Mesothelial cell of epicardium (in vitro differentiated cells): ENCODE measurements around the gene TXNRD3. TPM values are rescaled to one million over a fixed set of nuclear protein-coding genes. Genes with fewer than 3 reads are reported as not detected.
"Not testable (repeated sequence)": the region's sequence is repeated elsewhere in the genome, so short reads cannot be mapped to it uniquely, and the experiment has no call there.

Experiments
- DNase-seq, 2 experiments: peaks; one replicate each; pipeline ENCODE4 v3.0.0; 2021; ENCODE audit warnings: low spot score in 2 of 2; ENCODE audit not compliant: unreplicated experiment in 2 of 2
- H3K27ac Mint-ChIP-seq: 2 replicates; pipeline ENCODE4 v1.8.0; 2021; ENCODE audit warnings: mixed read lengths
- H3K27me3 Mint-ChIP-seq: 2 replicates; pipeline ENCODE4 v1.8.0; 2021; ENCODE audit warnings: low read depth, mixed read lengths
- H3K36me3 Mint-ChIP-seq: 2 replicates; pipeline ENCODE4 v1.8.0; 2021; ENCODE audit warnings: mixed read lengths
- H3K4me1 Mint-ChIP-seq: 2 replicates; pipeline ENCODE4 v1.8.0; 2021; ENCODE audit warnings: mixed read lengths
- H3K4me3 Mint-ChIP-seq: 2 replicates; pipeline ENCODE4 v1.8.0; 2021; ENCODE audit warnings: mild to moderate bottlenecking, moderate library complexity, mixed read lengths
- H3K9me3 Mint-ChIP-seq: 2 replicates; pipeline ENCODE4 v1.8.0; 2021; ENCODE audit warnings: mixed read lengths
- CTCF ChIP-seq: fragments of 200-600 bp; sonication (generic); IDR thresholded peaks from one replicate; pipeline ENCODE4 v1.5.0; 2021; ENCODE audit warnings: antibody characterized with exemption; ENCODE audit not compliant: unreplicated experiment
- total RNA-seq: library from RNA; stranded (reverse); gene quantifications from 3 replicates; pipeline ENCODE4 v1.2.1, GENCODE V29; 2021

Gene TXNRD3
- total RNA-seq, 1 donor from 2014 or later = 18.4 TPM

GRCh38 chr3:126599101-126599500 is 55.8 kb downstream of the TXNRD3 start:
- peaks cover 37% of the 10 kb centered on the region for H3K36me3 Mint-ChIP-seq
- no peaks in the 10 kb centered on the region for H3K4me1 Mint-ChIP-seq
- no peak for DNase-seq
- peaks cover 42% of the 10 kb centered on the region for H3K9me3 Mint-ChIP-seq
- no peak for TF ChIP-seq CTCF
- H3K4me3 Mint-ChIP-seq = no peak overlapping the region
- no peaks in the 10 kb centered on the region for H3K27me3 Mint-ChIP-seq
- no peak overlapping the region for H3K27ac Mint-ChIP-seq

GRCh38 chr3:126595479-126595878 is 59.4 kb downstream of the TXNRD3 start:
- H3K27ac Mint-ChIP-seq, H3K4me3 Mint-ChIP-seq: not testable (repeated sequence)
- peaks cover 46% of the 10 kb centered on the region for H3K9me3 Mint-ChIP-seq

GRCh38 chr3:126591515-126591914 is 63.4 kb downstream of the TXNRD3 start:
- not testable (repeated sequence) for DNase-seq, H3K4me3 Mint-ChIP-seq, H3K27ac Mint-ChIP-seq, H3K27me3 Mint-ChIP-seq, H3K4me1 Mint-ChIP-seq
- Mint-ChIP-seq H3K36me3 (peaks cover 24% of the 10 kb centered on the region), H3K9me3 (peaks cover 63% of the 10 kb centered on the region)

More at GRCh38 chr3:126595479-126595878, 59.4 kb downstream of the TXNRD3 start:
- H3K36me3 Mint-ChIP-seq = peaks cover 32% of the 10 kb centered on the region
- H3K27me3 Mint-ChIP-seq, H3K4me1 Mint-ChIP-seq, DNase-seq: not testable (repeated sequence)

- Mint-ChIP-seq H3K36me3 (peaks cover 2% of the 10 kb centered on the region), H3K27me3 (peaks cover 3% of the 10 kb centered on the region), H3K4me1 (no peaks in the 10 kb centered on the region), H3K4me3 (no peak overlapping the region), H3K27ac (no peak overlapping the region), H3K9me3 (peaks cover 30% of the 10 kb centered on the region)
- no peak for DNase-seq
- TF ChIP-seq CTCF = no peak
These were observed 72.6 kb downstream of the TXNRD3 start for GRCh38 chr3:126582311-126582710.

GRCh38 chr3:126581569-126581968 is 73.4 kb downstream of the TXNRD3 start:
- no peak for DNase-seq
- H3K4me1 Mint-ChIP-seq = no peaks in the 10 kb centered on the region
- H3K4me3 Mint-ChIP-seq = no peak overlapping the region
- peaks cover 3% of the 10 kb centered on the region for H3K27me3 Mint-ChIP-seq
- H3K9me3 Mint-ChIP-seq = peaks cover 22% of the 10 kb centered on the region
- peaks cover 2% of the 10 kb centered on the region for H3K36me3 Mint-ChIP-seq
- H3K27ac Mint-ChIP-seq = no peak overlapping the region
- no peak for TF ChIP-seq CTCF

GRCh38 chr3:126580746-126581145 is 74.2 kb downstream of the TXNRD3 start:
- DNase-seq = no peak

More at GRCh38 chr3:126580746-126581145, 74.2 kb downstream of the TXNRD3 start:
- H3K4me1 Mint-ChIP-seq = no peaks in the 10 kb centered on the region
- TF ChIP-seq CTCF = no peak
- no peak overlapping the region for H3K27ac Mint-ChIP-seq
- H3K27me3 Mint-ChIP-seq = peaks cover 3% of the 10 kb centered on the region
- H3K4me3 Mint-ChIP-seq = no peak overlapping the region
- H3K36me3 Mint-ChIP-seq = peaks cover 2% of the 10 kb centered on the region
- peaks cover 20% of the 10 kb centered on the region for H3K9me3 Mint-ChIP-seq
